Measurements from ENCODE around the gene SNX18. TPM values are rescaled to one million over a fixed set of nuclear protein-coding genes. Genes with fewer than 3 reads are reported as not detected.

Gene SNX18
- total RNA-seq, 1 experiment from 2014 or later = 16.0 TPM

- CTCF ChIA-PET = no interaction called here
- BruUV-seq (replicated peaks) = no TSS peak
- H3K9ac ChIP-seq (ENCODE audit: low read length) = no peak overlapping the region
- no peaks in the 10 kb centered on the region for H3K27me3 ChIP-seq (ENCODE audit: insufficient read depth, low read length)
- intact Hi-C loops (cut with micrococcal nuclease) = no loop called here
- H3K79me2 ChIP-seq (ENCODE audit: insufficient read depth, low read length) = no peaks in the 10 kb centered on the region
- TF ChIP-seq ZNF274 (IDR thresholded peaks at IDR 0.05; ENCODE audit: low read depth, low read length) (no peak), FOSL1 (IDR thresholded peaks at IDR 0.05; ENCODE audit: low read depth) (no peak), EZH2 (IDR thresholded peaks at IDR 0.05) (no peak), EZH2phosphoT487 (IDR thresholded peaks at IDR 0.05; ENCODE audit: borderline replicate concordance) (no peak), YY1 (IDR thresholded peaks at IDR 0.05; ENCODE audit: extremely low read depth, insufficient replicate concordance, low read depth, low read length) (no peak), SP1 (IDR thresholded peaks at IDR 0.05; ENCODE audit: low read depth) (no peak), RAD21 (IDR thresholded peaks at IDR 0.05; ENCODE audit: low read depth) (no peak), CTCF (IDR thresholded peaks at IDR 0.05 in 2 of 3, conservative IDR thresholded peaks at IDR 0.05 in 1 of 3; ENCODE audit: borderline replicate concordance in 1 of 3, insufficient read depth in 1 of 3, low read depth in 2 of 3, low read length in 2 of 3) (no peak), CEBPB (IDR thresholded peaks at IDR 0.05; ENCODE audit: low read depth) (no peak), TCF7L2 (IDR thresholded peaks at IDR 0.05; ENCODE audit: borderline replicate concordance, extremely low read depth, insufficient read depth, insufficient read length) (no peak), EGR1 (IDR thresholded peaks at IDR 0.05; ENCODE audit: low read depth) (no peak), CBX3 (IDR thresholded peaks at IDR 0.05; ENCODE audit: low read depth) (no peak), ELF1 (IDR thresholded peaks at IDR 0.05; ENCODE audit: borderline replicate concordance, low read depth) (no peak), ZFX (IDR thresholded peaks at IDR 0.05) (no peak), SIN3A (IDR thresholded peaks at IDR 0.05; ENCODE audit: low read depth) (no peak), POLR2A (IDR thresholded peaks at IDR 0.05; ENCODE audit: borderline replicate concordance, extremely low read depth, insufficient read depth, insufficient read length) (no peak)
- TF ChIP-seq, protein P1, sequence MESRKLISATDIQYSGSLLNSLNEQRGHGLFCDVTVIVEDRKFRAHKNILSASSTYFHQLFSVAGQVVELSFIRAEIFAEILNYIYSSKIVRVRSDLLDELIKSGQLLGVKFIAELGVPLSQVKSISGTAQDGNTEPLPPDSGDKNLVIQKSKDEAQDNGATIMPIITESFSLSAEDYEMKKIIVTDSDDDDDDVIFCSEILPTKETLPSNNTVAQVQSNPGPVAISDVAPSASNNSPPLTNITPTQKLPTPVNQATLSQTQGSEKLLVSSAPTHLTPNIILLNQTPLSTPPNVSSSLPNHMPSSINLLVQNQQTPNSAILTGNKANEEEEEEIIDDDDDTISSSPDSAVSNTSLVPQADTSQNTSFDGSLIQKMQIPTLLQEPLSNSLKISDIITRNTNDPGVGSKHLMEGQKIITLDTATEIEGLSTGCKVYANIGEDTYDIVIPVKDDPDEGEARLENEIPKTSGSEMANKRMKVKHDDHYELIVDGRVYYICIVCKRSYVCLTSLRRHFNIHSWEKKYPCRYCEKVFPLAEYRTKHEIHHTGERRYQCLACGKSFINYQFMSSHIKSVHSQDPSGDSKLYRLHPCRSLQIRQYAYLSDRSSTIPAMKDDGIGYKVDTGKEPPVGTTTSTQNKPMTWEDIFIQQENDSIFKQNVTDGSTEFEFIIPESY (IDR thresholded peaks at IDR 0.05; ENCODE audit: extremely low read depth, insufficient replicate concordance, low read length) = no peak
- TF ChIP-seq, protein P2, sequence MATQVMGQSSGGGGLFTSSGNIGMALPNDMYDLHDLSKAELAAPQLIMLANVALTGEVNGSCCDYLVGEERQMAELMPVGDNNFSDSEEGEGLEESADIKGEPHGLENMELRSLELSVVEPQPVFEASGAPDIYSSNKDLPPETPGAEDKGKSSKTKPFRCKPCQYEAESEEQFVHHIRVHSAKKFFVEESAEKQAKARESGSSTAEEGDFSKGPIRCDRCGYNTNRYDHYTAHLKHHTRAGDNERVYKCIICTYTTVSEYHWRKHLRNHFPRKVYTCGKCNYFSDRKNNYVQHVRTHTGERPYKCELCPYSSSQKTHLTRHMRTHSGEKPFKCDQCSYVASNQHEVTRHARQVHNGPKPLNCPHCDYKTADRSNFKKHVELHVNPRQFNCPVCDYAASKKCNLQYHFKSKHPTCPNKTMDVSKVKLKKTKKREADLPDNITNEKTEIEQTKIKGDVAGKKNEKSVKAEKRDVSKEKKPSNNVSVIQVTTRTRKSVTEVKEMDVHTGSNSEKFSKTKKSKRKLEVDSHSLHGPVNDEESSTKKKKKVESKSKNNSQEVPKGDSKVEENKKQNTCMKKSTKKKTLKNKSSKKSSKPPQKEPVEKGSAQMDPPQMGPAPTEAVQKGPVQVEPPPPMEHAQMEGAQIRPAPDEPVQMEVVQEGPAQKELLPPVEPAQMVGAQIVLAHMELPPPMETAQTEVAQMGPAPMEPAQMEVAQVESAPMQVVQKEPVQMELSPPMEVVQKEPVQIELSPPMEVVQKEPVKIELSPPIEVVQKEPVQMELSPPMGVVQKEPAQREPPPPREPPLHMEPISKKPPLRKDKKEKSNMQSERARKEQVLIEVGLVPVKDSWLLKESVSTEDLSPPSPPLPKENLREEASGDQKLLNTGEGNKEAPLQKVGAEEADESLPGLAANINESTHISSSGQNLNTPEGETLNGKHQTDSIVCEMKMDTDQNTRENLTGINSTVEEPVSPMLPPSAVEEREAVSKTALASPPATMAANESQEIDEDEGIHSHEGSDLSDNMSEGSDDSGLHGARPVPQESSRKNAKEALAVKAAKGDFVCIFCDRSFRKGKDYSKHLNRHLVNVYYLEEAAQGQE (IDR thresholded peaks at IDR 0.05; ENCODE audit: low read depth) = no peak
- POLR2A ChIA-PET = no interaction called here
- H3K9me3 ChIP-seq (ENCODE audit: control insufficient read depth in 1 of 2, insufficient read depth in 1 of 2, low read depth in 1 of 2, low read length in 2 of 2) = no peaks in the 10 kb centered on the region
- no peak overlapping the region for H3K27ac ChIP-seq (ENCODE audit: low read depth, low read length)
- no peak for ATAC-seq
- no peaks in the 10 kb centered on the region for H3K36me3 ChIP-seq (ENCODE audit: control insufficient read depth in 1 of 2, insufficient read depth in 2 of 2, low read length in 2 of 2)
- H2AFZ ChIP-seq (ENCODE audit: low read depth, low read length, poor library complexity, severe bottlenecking) = no peak overlapping the region
- H4K20me1 ChIP-seq (ENCODE audit: insufficient read depth) = no peaks in the 10 kb centered on the region
- no peaks in the 10 kb centered on the region for H3K9me2 ChIP-seq (ENCODE audit: insufficient read depth)
- no peak for DNase-seq (ENCODE audit: low read depth, low spot score)
- H3K4me2 ChIP-seq (ENCODE audit: low read length) = no peak overlapping the region
- H3K4me1 ChIP-seq (ENCODE audit: control insufficient read depth in 1 of 2, insufficient read depth in 2 of 2, low read length in 2 of 2) = no peaks in the 10 kb centered on the region
- no peak overlapping the region for H3K4me3 ChIP-seq (replicated peaks in 1 of 2; ENCODE audit: low read depth in 1 of 2, low read length in 2 of 2)
- RAD21 ChIA-PET (ENCODE audit: low non-redundant PET in 1 of 2, low total read pairs in 2 of 2, uncharacterized antibody in 2 of 2, unreplicated experiment in 2 of 2) = no interaction called here
Measured at GRCh38 chr5:54556141-54556540, 38.6 kb downstream of the SNX18 start.
